Left colon (tissue), 2 donors: Measurements from ENCODE around the gene CEP85. TPM values are rescaled to one million over a fixed set of nuclear protein-coding genes. Genes with fewer than 3 reads are reported as not detected.
A peak's percentile ranks its signal among the peaks of the same experiment; 100 is the strongest.
"Not testable (repeated sequence)": the region's sequence is repeated elsewhere in the genome, so short reads cannot be mapped to it uniquely, and the experiment has no call there.

Experiments used
- ATAC-seq: fragments of 200-7000 bp; cut with Tn5 transposase; one replicate; pipeline ENCODE4 v1.9.1; 2020; ENCODE audit warnings: mild to moderate bottlenecking, moderate library complexity
- DNase-seq, 2 donors: peaks; one replicate each; pipeline ENCODE4 v3.0.0-alpha.2; 2020
- intact Hi-C, 2 donors: fragments of 100-400 bp; cut with DNase I in 1 of 2; cut with micrococcal nuclease in 1 of 2; formaldehyde crosslinking; loops; one replicate each; pipeline versions ENCODE4 v1.11.2 to v1.14.0; 2022; cut with DNase I, micrococcal nuclease
- total RNA-seq, 2 donors: library from RNA; stranded (reverse); fragmentation: NEBNext Ultra II Directional; extraction: Animal tissue kit (Norgen Biotek cat#: 25700); gene quantifications; one replicate each; pipeline ENCODE4 v1.2.1, GENCODE V29; 2021
- donor health status: DM: no; HTN: no; CAD: no.
- donor health status: DM: yes; HTN: yes; CAD: no.

Gene CEP85
- total RNA-seq, 2 donors from 2014 or later = 11.4 to 16.7 TPM

DNA sequence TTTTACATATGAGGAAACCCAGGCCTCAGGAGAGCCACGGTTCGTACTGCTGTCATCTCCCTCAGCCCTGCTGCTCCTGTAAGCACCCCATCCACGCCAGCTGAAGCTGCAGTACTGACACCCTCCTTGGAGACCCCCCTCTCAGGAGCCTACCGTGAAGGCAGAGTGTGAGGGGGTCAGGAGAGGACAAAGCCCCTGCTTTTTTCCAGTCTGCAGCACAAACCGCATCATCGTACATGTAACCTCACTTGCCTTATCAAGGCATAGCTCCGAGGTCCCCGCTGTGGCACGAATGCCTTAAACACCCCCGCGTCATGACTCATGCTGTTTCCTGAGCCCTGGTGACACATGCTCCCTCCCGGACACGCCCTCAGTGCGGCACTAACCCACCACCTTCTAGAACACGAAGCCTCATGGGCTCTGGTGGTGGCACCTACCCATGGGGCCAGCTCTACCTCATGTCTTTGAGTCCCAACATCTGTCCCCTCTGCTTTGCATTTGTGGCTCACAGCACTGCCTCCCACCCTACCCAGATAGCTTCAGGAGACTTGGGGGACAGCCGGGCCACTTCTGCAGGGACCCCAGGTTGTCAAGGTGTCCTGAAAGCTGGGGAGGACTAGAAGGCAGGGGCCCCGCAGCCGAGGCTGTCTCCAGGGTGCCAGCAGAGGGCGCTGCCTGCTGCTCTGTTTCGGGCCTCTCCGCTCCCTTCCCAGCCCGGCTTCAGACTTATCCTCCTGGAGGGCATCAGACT lies 50.8 kb downstream of the CEP85 start:
- intact Hi-C loops = no loop called here
- ATAC-seq (peak; percentile 57), DNase-seq (peak; percentile 82 to 84)

DNA sequence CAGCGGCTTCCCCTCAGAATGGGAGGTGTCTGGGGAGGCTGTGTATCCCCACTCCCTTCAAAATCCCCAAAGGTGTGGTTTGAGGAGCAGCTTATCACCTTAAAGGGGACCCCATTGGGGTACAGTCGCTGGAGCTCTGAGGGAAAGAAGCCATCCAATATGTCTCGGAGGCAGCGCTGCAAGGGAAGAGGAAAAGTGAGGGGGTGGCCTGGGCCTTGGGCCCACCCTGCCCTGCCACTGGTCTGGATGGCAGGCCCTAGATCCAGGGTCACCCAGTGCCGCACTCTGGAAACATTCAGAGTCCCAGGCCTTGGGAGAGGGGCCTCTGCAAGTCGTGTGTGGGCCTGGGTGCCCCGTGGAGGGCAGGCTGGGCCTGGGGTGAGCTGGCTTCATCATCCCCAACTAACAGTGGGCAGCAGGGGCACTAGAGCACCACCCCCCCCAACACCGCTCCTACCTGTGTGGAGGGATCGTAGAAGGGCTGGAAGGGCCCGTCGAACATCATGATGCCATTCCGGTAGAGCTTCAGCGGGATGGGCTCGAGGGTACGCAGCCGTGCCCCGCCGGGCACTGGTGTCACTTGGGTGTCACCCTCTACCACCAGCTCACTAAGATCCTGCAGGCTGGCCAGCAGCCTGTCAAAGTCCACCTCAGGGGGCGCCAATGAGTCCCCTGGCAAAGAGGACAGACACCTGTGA lies 51.5 kb downstream of the CEP85 start:
- ATAC-seq (peak; percentile 22), DNase-seq (peak in 1 of 2 donors; percentile 68)
- intact Hi-C loops = no loop called here

DNA sequence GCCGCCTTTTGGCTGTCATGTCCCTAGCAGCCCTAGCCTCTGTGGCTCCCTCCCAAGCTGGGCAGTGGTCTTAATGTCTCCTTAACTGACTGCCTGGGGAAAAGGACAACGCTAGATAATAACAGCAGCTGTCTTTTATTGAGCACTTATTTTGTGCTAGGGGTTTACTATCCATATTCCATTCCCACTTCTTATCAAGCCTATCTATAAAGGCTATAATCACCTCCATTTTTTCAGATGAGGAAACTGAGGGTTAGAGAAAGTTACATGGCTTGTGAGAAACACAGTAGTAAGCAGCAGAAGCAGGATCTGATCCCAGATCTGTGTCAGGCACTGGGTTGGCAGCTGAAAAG lies 52.0 kb downstream of the CEP85 start:
- intact Hi-C loops = no loop called here
- ATAC-seq (no peak), DNase-seq (no peak)

DNA sequence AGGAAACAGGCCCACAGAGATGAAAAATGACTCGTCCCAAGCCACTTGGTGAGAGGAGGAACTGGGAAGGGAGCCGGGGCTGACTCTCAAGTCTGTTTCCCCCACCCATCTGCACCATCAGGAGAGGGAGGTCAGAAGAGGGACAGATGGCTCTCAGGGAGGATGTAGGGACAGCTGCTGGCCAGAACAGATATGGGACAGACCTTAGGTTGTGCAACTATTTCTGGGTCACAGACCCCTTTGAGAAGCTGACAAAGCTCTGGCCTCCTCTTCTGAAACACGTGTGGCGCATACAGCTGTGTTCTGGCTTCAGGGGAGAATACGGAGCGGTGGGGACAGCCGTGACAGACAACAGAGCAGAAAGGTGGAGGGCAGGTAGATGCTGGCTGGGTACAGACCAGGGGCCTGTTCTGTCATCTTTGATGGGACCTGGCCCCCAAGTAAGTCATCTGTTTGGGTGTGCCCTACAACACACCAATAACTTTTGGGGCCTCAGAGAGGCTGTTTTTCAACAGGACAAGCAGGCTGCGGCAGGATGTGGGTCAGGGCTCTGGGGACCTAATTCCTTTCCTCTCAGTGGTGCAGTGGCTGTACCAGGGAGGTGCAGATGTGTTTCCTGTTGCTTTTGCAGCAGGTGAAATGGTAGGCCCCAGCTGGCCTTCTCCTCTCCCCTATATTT lies 53.2 kb downstream of the CEP85 start:
- ATAC-seq = no peak
- intact Hi-C loops = no loop called here
- DNase-seq = peak in 1 of 2 donors; percentile 46

DNA sequence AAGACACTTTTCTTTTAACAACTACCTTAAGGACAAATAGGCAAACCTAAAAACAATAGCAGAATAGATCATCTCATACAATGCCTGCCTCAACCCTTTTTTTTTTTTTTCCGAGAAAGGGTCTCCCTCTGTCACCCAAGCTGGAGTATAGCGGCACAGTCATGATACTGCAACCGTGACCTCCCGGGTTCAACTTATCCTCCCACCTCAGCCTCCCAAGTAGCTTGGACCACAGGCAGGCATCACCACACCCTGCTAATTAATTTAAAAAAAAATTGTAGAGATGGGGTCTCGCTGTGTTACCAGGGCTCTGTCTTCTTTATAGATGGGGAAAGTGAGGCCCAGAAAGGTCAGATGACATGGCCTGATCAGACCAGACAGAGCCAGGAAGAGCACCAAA lies 53.8 kb downstream of the CEP85 start:
- DNase-seq (no peak), ATAC-seq (no peak)
- intact Hi-C loops = no loop called here

DNA sequence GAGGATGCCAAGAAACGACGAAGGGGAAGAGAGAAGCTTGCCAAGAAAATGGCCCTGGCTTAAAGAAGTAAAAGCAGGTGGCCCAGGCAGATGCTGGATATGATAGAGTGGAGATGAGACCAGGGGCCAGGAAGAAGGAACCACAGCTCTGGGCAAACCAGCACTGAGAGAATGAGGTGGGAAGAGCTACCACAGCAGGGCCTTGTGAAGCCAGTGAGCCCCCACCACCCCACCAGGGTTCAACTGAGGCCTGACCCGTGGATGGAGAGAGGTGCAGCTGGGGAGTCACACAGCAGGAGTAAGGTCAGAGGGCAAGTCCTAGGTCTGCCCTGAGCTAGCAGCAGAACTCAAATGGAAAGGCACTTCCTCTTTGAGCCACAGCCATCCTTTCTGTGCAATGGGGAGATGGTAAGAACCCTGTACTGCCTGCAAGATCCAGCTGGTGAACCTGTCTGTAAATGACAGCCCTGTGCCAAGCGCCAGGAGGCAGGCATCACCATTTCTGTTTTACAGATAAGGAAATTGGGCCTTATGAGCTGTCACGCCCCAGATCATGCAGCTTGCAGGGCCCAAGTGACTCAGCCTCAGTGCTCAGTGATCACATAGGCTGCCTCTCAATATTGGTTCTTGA lies 54.4 kb downstream of the CEP85 start:
- intact Hi-C loops = no loop called here
- ATAC-seq (peak; percentile 55), DNase-seq (peak in 1 of 2 donors; percentile 47)

DNA sequence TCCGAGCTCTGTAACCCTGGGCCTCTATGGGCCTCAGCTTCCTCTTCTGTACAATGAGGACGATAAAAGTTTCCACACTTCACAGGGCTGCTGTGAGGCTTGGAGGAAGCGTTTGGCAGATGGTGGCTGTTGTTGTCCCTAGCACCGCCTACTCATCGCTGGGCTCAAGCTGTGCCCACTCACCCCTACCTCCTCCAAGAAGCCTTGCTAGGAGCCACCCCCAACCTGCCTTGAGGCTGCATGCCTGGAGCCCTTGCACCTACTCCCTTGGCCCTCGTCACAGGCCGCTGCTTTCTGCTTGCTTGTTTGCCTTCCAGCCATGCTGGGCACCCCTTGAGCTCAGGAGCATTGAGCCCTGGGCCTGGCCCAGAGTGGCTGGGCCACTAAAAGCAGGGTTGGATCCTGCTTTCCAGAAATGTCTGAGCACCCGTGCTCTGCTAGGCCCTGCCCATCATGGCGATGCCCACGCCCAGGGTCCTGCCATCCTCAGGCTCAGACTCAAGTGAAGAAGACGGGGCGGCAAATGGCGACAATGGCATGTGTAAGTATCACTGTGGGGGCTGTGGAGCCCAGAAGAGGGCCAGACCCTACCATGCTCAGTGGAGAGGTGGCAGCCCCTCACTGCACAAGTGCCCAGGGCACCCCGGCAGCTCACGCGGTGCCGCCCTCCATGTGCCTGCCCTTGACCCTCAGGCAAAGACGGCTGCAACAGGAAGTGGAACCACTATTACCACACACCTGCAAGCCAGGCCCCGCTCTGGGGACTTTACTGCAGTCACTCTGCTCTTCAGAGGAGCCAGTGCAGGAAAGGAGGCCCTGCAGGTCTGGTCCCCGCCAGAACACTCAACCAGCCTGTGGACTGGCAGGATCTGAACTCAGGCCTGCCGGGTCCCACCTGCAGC lies 55.4 kb downstream of the CEP85 start:
- DNase-seq = peak in 1 of 2 donors; percentile 50

DNA sequence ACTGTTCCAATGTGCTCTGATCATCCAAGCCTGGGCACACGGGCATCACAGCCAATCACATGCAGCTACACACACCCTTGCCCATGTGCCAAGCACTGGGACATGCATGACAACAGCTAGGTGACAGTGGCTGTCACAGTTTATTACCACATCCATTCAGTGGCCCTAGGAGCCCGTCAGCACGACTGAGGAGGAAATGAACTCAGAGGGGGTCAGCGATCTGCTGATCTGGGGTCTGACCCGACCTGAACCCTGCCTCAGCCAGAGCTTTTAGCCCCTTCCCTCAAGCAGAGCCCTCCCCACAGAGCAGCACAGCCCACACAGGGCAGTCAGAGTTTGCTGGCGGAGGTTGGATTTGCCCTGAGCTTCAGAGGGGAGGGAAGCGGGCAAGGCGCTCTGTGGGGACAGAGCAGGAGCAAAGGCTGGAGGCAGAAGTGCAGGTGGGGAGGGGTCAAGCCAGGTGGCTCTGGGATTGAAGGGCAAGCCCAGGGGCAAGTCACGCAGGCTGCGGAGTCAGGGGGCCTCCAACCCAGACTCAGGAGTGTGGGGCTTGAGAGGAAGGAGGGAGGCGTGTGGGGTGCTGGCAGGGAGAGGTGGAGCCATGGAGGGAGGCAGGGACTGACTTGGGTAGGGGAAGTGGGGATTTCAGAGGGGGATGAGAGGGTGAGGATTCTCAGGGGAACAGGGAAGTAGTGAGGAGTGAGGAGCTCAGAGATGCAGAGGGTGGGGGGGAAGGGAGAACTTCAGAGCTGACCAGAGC lies 56.3 kb downstream of the CEP85 start:
- intact Hi-C loops = no loop called here
- ATAC-seq (no peak), DNase-seq (no peak)

More for the DNA sequence above, 55.4 kb downstream of the CEP85 start:
- intact Hi-C loops = no loop called here
- no peak for ATAC-seq

DNA sequence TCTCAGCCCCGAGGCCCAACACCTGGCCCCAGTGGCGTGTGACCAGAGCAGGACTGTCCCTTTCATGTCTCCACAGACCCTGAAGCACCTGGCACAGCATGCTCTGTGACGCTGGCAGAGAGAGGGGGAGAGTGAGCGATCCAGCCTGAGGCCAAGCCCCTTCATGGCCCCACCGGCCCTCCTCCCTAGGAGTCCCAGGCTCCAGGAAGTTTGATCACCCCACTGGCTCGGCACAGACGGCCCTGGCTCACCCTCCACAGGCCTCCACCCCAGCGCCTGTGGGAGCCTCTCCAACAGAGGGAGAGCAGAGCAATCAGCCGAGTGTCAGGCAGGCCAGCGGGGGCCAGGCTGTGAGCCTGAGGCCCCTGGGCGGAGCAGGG lies 56.9 kb downstream of the CEP85 start:
- DNase-seq (no peak), ATAC-seq (no peak)
- intact Hi-C loops = no loop called here

DNA sequence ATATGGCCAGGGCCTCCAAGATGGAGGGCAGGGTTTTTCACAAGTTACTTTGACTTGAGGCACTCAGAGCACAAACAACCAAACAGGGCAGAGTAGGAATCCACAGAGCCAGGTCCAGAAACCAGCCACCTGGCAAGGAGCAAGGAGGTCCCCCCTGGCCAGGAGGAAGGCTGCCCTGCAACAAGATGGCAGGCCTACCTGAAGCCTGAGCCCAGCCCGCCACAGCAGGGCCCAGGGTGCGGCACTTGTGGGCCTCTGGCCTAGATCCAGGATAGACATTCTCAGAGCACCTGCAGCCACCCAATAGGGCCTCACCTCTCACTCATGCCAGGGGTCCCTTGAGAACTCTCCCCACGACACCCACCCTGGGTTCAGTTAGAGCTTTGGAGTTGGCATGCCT lies 57.4 kb downstream of the CEP85 start:
- intact Hi-C loops = no loop called here
- DNase-seq = no peak
- ATAC-seq = no peak

DNA sequence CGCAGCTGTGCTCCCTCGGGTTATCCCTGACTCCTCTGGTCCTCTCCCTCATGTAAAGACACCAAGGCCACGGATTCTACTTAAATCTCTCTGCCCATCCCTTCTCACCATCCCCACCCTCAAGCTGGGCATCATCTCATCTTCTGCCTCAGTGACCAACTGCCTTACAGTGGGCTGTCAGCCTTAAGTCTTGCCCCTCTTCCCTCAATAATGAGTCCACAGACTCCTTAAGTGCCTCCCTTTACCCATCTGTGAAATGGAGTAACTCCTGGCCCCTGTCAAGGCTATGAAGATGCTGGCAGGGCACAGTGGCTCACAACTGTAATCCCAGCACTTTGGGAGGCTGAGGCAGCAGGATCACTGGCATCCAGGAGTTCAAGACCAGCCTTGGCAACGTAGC lies 57.9 kb downstream of the CEP85 start:
- ATAC-seq = no peak
- intact Hi-C loops = no loop called here
- DNase-seq = no peak

DNA sequence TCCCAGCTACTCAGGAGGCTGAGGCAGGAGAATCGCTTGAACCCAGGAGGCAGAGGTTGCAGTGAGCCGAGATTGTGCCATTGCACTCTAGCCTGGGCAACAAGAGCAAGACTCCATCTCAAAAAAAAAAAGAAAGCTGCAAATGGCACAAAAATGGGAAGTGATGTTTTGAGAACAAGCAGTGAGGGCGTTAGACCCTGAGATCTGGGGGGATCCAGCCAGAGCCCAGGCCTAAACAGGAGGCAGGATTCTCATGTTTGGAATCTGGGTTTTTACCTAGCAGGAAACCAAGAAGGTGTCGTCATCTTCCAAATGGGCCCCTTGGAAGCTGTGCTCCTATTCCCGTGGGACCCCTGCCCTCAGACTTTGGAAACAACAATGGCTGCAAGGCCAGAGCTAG lies 58.7 kb downstream of the CEP85 start:
- DNase-seq, intact Hi-C loops, ATAC-seq: not testable (repeated sequence)

DNA sequence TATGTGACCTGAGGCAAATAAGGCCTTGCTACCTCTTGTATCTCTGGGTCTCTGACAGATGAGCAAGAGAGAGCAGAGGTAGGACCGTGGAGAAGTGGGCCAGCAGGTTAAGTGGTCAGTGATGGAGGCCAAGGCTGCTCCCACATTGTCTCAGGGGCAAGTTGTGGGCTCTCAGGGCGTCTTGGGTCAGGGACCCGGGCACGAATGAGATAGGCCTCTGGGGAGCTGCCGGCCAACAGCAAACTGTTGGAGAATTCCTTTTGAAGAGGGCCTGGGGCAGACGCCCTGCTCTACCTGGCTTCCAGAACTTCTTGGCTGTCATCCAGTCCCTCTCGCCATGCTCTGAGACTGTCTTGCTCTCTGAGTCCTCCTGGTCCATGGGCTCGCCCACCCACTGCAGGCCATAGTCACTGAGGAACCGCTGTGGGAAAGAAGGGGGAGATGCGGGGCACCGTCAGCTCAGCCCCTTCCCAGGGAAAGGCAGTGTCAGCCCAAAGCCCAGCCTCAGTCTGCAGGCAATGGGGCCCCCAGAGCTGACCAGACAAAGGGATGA lies 60.0 kb downstream of the CEP85 start:
- intact Hi-C loops = no loop called here
- DNase-seq (no peak), ATAC-seq (no peak)

DNA sequence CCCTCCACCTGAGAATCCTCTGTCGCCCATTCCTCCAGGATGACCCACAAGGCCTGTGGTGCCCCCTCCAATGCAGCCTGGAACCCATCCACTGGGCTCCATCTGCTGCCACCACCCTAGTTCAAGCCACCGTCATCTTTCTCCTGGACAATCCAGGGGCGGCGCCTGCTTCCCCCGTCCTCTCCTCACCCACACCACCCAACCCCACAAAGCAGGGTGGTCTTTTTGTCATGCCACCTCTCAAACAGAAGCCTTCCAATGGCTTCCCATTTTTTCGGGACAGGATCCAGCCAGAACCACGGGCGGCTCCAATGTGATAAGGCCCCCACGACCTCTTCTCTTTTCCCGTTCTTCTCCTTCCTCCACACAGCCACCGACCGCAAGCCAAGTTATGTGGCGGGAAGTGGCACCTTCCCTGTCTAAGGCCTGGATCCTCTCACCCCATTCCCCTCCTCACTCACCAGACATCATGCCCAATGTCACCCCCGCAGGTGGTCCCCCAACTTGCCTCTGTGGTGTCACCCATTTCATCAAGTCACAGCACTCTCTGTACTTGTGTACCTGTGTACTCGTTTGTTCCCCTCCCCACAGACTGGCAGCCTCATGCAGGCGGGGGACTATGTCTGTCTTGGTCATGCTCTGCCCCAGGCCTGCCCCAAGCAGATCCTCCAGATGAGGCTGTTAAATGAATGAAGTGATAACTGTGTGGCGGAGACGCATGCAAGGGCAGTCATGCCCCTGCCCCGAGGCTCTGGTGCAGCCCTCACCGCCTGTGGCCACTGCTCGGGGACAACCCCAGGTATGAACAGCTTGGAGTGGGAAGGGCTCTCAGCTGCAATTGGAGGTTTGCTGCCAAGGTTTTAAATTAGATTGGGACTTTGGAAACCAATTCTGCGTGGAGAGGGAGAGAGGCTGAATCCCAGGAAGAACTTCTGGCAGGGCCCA lies 61.5 kb downstream of the CEP85 start:
- intact Hi-C loops = no loop called here
- ATAC-seq (no peak), DNase-seq (no peak)

DNA sequence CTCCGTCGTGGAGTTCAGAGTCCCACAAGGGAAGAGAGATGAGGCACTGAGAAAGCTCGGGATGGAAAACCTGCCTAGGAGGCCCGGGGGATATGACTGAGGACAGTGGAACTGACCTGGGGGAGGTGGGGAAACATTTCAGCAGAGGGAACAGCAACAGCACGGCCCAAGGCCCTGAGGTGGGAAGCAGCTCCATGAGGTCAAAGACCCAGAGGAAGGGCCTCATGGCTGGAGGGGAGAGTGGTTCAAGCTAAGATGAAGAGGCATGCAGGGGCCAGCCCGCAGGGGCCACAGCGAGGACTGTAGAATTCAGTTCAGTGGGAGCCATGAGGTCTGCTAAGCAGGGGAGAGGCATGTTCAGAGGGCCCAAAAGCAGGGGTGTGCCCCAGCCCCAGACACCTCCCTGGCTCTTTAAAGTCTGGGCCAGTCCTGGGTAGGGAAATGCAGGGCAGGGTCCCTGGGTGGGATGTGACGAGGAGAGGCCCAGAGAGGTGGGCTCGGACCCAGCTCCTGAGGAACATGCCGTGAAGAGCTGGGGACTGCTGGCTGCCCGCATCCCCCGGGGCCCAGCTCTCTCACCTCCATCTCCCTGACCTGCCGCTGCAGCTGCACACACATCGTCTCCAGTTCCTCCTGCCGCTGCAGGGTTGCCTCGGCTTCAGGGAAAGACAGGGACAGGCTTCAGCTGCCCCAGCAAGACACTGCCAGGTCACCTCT lies 62.5 kb downstream of the CEP85 start:
- intact Hi-C loops = no loop called here
- DNase-seq (no peak), ATAC-seq (no peak)
